Measurements from ENCODE around the gene CDH15. TPM values are rescaled to one million over a fixed set of nuclear protein-coding genes. Genes with fewer than 3 reads are reported as not detected.

Gene CDH15
- total RNA-seq, 1 experiment from 2014 or later, result 0.46 TPM

- ChIA-PET CTCF (interaction anchor here (2.9 to 3.1 kb wide), 2 partner anchors 10 to 17 kb away, joined by 9 to 12 read pairs; no protein-coding TSS in a partner anchor), POLR2A (no interaction called here)
- H3K4me3 Mint-ChIP-seq, result no peak overlapping the region
- H3K4me1 Mint-ChIP-seq, result no peaks in the 10 kb centered on the region
- ATAC-seq (no peak; the same call in 1 of the 2 replicates), DNase-seq (ENCODE audit: low spot score) (no peak)
- H3K27ac Mint-ChIP-seq, result no peak overlapping the region; the same call in 1 of the 2 replicates
- peaks cover 2% of the 10 kb centered on the region; the same call in 1 of the 2 replicates for H3K27me3 Mint-ChIP-seq (ENCODE audit: low read depth)
- TF ChIP-seq FOXP4 (CRISPR knock-in tag; IDR thresholded peaks at IDR 0.05) (no peak), ZNF425 (CRISPR knock-in tag; conservative IDR thresholded peaks at IDR 0.05) (no peak), ATF6 (CRISPR knock-in tag; IDR thresholded peaks at IDR 0.05) (no peak), NR1H2 (CRISPR knock-in tag; IDR thresholded peaks at IDR 0.05) (no peak), ESRRA (CRISPR knock-in tag; IDR thresholded peaks at IDR 0.05; ENCODE audit: borderline replicate concordance) (no peak), ZNF423 (CRISPR knock-in tag; IDR thresholded peaks at IDR 0.05) (no peak)
- H3K9me3 Mint-ChIP-seq, result no peaks in the 10 kb centered on the region
- no peaks in the 10 kb centered on the region for H3K36me3 Mint-ChIP-seq
Measured at GRCh38 chr16:89183975-89184676, 12.6 kb downstream of the CDH15 start.

GRCh38 chr16:89184677-89184932 lies 13.1 kb downstream of the CDH15 start:
- H3K4me1 Mint-ChIP-seq, result no peaks in the 10 kb centered on the region
- peaks cover 2% of the 10 kb centered on the region; the same call in 1 of the 2 replicates for H3K27me3 Mint-ChIP-seq (ENCODE audit: low read depth)

More at GRCh38 chr16:89184677-89184932, 13.1 kb downstream of the CDH15 start:
- ATAC-seq (no peak), DNase-seq (ENCODE audit: low spot score) (no peak)
- CTCF ChIA-PET, result interaction anchor here (2.9 to 3.1 kb wide), 2 partner anchors 11 to 18 kb away, joined by 9 to 12 read pairs; no protein-coding TSS in a partner anchor
- POLR2A ChIA-PET, result no interaction called here
- H3K4me3 Mint-ChIP-seq, result no peak overlapping the region
- no peak overlapping the region; the same call in 1 of the 2 replicates for H3K27ac Mint-ChIP-seq
- H3K9me3 Mint-ChIP-seq, result no peaks in the 10 kb centered on the region
- no peaks in the 10 kb centered on the region for H3K36me3 Mint-ChIP-seq
- TF ChIP-seq OVOL2 (CRISPR knock-in tag; IDR thresholded peaks at IDR 0.05; ENCODE audit: borderline replicate concordance) (no peak), GRHL2 (CRISPR knock-in tag; IDR thresholded peaks at IDR 0.05; ENCODE audit: insufficient replicate concordance, severe bottlenecking) (no peak), MLX (CRISPR knock-in tag; IDR thresholded peaks at IDR 0.05) (no peak), ZNF317 (CRISPR knock-in tag; IDR thresholded peaks at IDR 0.05; ENCODE audit: borderline replicate concordance, low read depth) (no peak), ARID4B (CRISPR knock-in tag; IDR thresholded peaks at IDR 0.05; ENCODE audit: borderline replicate concordance) (no peak), SOX15 (CRISPR knock-in tag; IDR thresholded peaks at IDR 0.05) (no peak), TCF7 (CRISPR knock-in tag; IDR thresholded peaks at IDR 0.05; ENCODE audit: low read depth) (no peak)

Data from WTC11 (cell line).